CD8-positive, alpha-beta memory T cell (primary cell): ENCODE results near the gene GRM7. TPM values are rescaled to one million over a fixed set of nuclear protein-coding genes. Genes with fewer than 3 reads are reported as not detected.

ENCODE experiments used
- CTCF ChIA-PET: fragments of 350-600 bp; sonication (Branson Sonifier 250); formaldehyde crosslinking; loops from one replicate; lab custom pipeline; 2021; ENCODE audit warnings: antibody characterized with exemption; lab: Charles Lee
- POLR2A ChIA-PET: fragments of 350-600 bp; sonication (Branson Sonifier 250); formaldehyde crosslinking; loops from one replicate; lab custom pipeline; 2021; ENCODE audit warnings: antibody characterized with exemption; lab: Charles Lee
- DNase-seq, 5 donors: peaks; one replicate each; pipeline versions ENCODE4 v3.0.0 to v3.0.0-alpha.2; 2020 to 2022; ENCODE audit warnings: mixed read lengths in 1 of 5
- H3K27ac ChIP-seq: one replicate; pipeline ENCODE4 v1.7.0; 2013; ENCODE audit warnings: low read depth, mild to moderate bottlenecking, low read length, moderate library complexity
- H3K27me3 ChIP-seq: 2 replicates; pipeline ENCODE4 v1.7.0; 2013; ENCODE audit warnings: low read length, mild to moderate bottlenecking; ENCODE audit not compliant: insufficient read depth, poor library complexity, severe bottlenecking
- H3K36me3 ChIP-seq: 2 replicates; pipeline ENCODE4 v1.7.0; 2013; ENCODE audit warnings: mild to moderate bottlenecking, low read length, moderate library complexity; ENCODE audit not compliant: insufficient read depth
- H3K4me1 ChIP-seq: 2 replicates; pipeline ENCODE4 v1.7.0; 2013; ENCODE audit warnings: mild to moderate bottlenecking, low read length, moderate library complexity; ENCODE audit not compliant: insufficient read depth
- H3K4me3 ChIP-seq: 2 replicates; pipeline ENCODE4 v1.7.0; 2013; ENCODE audit warnings: mild to moderate bottlenecking, low read length
- H3K9me3 ChIP-seq: 2 replicates; pipeline ENCODE4 v1.7.0; 2013; ENCODE audit warnings: mild to moderate bottlenecking, low read length
- H3K27ac Mint-ChIP-seq, 8 donors: one replicate each; pipeline ENCODE4 v1.8.0; 2020 to 2021; ENCODE audit warnings: mixed read lengths in 8 of 8, mild to moderate bottlenecking in 6 of 8, inconsistent platforms in 3 of 8, moderate library complexity in 3 of 8
- H3K27me3 Mint-ChIP-seq, 2 donors: one replicate each; pipeline ENCODE4 v1.8.0; 2020 to 2021; ENCODE audit warnings: mixed read lengths in 2 of 2, mild to moderate bottlenecking in 1 of 2, moderate library complexity in 1 of 2
- H3K36me3 Mint-ChIP-seq, 3 donors: one replicate each; pipeline ENCODE4 v1.8.0; 2020 to 2021; ENCODE audit warnings: mixed read lengths in 3 of 3, inconsistent platforms in 1 of 3, mild to moderate bottlenecking in 1 of 3
- H3K4me1 Mint-ChIP-seq, 3 donors: one replicate each; pipeline ENCODE4 v1.8.0; 2020 to 2021; ENCODE audit warnings: mixed read lengths in 3 of 3, inconsistent platforms in 1 of 3, mild to moderate bottlenecking in 1 of 3
- H3K4me3 Mint-ChIP-seq, 7 donors: one replicate each; pipeline ENCODE4 v1.8.0; 2020 to 2021; ENCODE audit warnings: mixed read lengths in 7 of 7, mild to moderate bottlenecking in 6 of 7, moderate library complexity in 4 of 7, inconsistent platforms in 2 of 7
- H3K9me3 Mint-ChIP-seq, 5 donors: one replicate each; pipeline ENCODE4 v1.8.0; 2020 to 2022; ENCODE audit warnings: mixed read lengths in 5 of 5, mild to moderate bottlenecking in 3 of 5, moderate library complexity in 2 of 5, inconsistent platforms in 1 of 5
- polyA plus RNA-seq: library from polyadenylated mRNA; unstranded; fragments of 300-500 nt; fragmentation: Illumina TruSeq; gene quantifications from one replicate; pipeline ENCODE4 v1.2.3, GENCODE V29; 2021
- total RNA-seq, 2 experiments: library from RNA; stranded (reverse); gene quantifications; one replicate each; pipeline ENCODE4 v1.2.3, GENCODE V29; 2021

Gene GRM7
- total and polyA plus RNA-seq, 3 experiments from 2014 or later = not detected

DNA sequence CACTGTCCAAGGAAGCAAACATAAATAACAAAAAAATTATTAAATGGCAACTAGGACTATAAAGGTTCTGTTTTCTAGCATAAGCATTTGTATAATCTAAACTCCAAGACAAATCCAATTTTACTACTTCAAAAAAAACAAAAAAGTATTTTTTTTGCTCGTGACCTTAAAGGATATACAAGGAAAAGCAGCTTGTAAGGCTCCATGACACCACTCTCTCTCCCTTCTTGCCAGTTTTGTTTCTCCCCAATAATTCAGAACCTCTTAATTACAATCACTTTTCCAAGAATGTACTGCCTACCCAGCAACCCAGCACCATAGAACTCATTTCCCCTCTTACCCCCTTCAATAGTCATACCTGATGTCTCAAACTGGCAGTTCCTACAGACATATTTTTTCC lies 496.2 kb downstream of the GRM7 start:
- CTCF ChIA-PET = no interaction called here
- no peak overlapping the region for H3K27ac Mint-ChIP-seq

DNA sequence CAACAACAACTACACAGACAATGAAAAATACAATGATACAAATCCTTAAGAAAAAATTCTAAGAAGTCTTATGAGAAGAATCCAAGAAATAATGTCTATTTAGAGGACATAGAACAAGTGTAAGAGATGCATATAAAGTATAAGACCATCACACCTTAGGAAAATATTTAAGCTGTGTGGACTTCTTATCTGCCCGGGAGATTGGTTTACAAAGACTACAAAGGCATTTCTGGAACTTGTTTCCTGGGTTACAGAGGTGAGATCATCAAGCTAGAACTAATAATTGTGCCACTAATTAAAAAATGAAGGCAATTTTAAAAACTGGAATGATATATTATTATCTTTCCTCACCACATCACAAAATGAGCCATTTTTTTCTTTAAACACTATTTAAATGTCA lies 507.1 kb downstream of the GRM7 start:
- POLR2A ChIA-PET = no interaction called here
- Mint-ChIP-seq H3K27me3 (no peaks in the 10 kb centered on the region), H3K9me3 (peaks cover 0 to 18% (median 2%) of the 10 kb centered on the region in 5 donors), H3K36me3 (no peaks in the 10 kb centered on the region), H3K4me1 (no peaks in the 10 kb centered on the region), H3K4me3 (no peak overlapping the region), H3K27ac (no peak overlapping the region)
- H3K4me3 ChIP-seq = no peak overlapping the region
- no peaks in the 10 kb centered on the region for H3K9me3 ChIP-seq
- H3K4me1 ChIP-seq = no peaks in the 10 kb centered on the region
- no peak for DNase-seq
- H3K36me3 ChIP-seq = no peaks in the 10 kb centered on the region
- no peaks in the 10 kb centered on the region for H3K27me3 ChIP-seq
- no peak overlapping the region for H3K27ac ChIP-seq
- CTCF ChIA-PET = no interaction called here

More for the DNA sequence above, 496.2 kb downstream of the GRM7 start:
- Histone ChIP-seq H3K27me3 (no peaks in the 10 kb centered on the region), H3K9me3 (no peaks in the 10 kb centered on the region), H3K36me3 (no peaks in the 10 kb centered on the region), H3K4me3 (no peak overlapping the region), H3K4me1 (no peaks in the 10 kb centered on the region), H3K27ac (no peak overlapping the region)
- no peaks in the 10 kb centered on the region for H3K36me3 Mint-ChIP-seq
- H3K27me3 Mint-ChIP-seq = no peaks in the 10 kb centered on the region
- POLR2A ChIA-PET = no interaction called here
- peaks cover 0 to 9% (median 2%) of the 10 kb centered on the region in 5 donors for H3K9me3 Mint-ChIP-seq
- no peak overlapping the region for H3K4me3 Mint-ChIP-seq
- DNase-seq = no peak
- H3K4me1 Mint-ChIP-seq = no peaks in the 10 kb centered on the region

DNA sequence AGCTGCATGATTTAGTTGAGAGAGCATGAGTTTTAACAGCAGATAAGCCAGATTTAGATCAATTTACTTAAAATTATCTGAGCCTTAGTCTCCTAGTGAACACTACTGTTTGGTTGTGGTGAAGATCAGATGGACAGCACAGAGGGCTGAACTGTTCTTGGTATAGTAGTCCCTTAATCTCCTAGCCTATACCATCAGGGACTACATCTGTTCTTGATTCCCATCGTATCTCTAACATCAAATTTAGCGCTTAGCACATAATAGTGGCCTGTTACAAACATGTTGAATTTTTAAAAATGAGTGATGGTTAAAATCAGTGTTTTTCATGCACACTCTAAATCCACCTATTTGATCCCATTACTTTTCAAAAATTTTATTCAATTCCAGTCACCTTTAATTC lies 507.7 kb downstream of the GRM7 start:
- H3K27me3 Mint-ChIP-seq = no peaks in the 10 kb centered on the region
- no peaks in the 10 kb centered on the region for H3K9me3 ChIP-seq
- no peaks in the 10 kb centered on the region for H3K36me3 Mint-ChIP-seq
- POLR2A ChIA-PET = no interaction called here
- CTCF ChIA-PET = no interaction called here
- no peak overlapping the region for H3K4me3 Mint-ChIP-seq
- no peak for DNase-seq
- H3K27ac ChIP-seq = no peak overlapping the region
- H3K4me1 Mint-ChIP-seq = no peaks in the 10 kb centered on the region
- no peak overlapping the region for H3K27ac Mint-ChIP-seq
- no peak overlapping the region for H3K4me3 ChIP-seq
- H3K36me3 ChIP-seq = no peaks in the 10 kb centered on the region
- H3K4me1 ChIP-seq = no peaks in the 10 kb centered on the region
- H3K27me3 ChIP-seq = no peaks in the 10 kb centered on the region
- peaks cover 0 to 15% (median 2%) of the 10 kb centered on the region in 5 donors for H3K9me3 Mint-ChIP-seq

DNA sequence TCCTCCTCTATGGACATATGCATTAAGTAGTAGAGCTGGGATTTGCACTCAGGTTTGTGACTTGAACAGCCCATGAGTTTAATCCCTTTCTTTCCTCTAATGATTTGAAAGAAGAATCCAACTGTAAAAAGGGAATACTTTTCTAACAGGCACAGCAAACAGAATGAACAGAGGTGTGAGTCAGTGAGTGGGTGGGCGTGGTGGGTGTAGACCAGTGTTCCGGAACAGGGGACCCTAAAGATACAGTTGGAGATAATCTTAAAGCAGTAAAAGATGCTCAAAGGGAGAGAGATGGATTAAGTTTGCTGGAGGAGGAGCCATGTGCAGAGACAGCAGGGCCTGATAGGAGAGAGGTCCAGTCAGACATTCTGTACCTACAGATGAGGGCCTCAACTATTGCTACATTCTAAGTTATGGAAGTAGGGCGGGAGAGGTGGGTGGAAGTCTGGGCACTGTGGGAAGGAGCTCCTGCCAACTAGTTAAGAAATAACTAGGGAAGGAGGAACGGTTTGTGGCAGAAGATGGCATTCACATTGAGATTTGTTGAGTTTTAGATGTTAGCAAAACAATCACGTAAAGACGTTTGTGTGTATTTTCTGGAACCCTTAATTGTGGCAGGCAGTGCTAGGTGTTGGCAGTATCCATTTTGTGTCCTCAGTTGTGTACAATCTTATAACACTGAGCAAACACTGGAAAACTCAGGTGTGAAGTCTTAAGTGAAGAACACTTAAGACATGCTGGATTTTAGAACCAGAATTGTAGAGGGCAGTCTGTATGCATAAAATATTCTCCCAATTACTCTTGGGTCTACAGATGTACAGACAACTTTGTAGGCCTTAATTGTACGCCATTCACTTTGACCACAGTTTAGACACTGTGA lies 511.0 kb downstream of the GRM7 start:
- H3K4me3 Mint-ChIP-seq = no peak overlapping the region
- no peak overlapping the region for H3K27ac Mint-ChIP-seq
- Histone ChIP-seq H3K36me3 (no peaks in the 10 kb centered on the region), H3K9me3 (no peaks in the 10 kb centered on the region), H3K27me3 (no peaks in the 10 kb centered on the region), H3K27ac (no peak overlapping the region), H3K4me1 (no peaks in the 10 kb centered on the region), H3K4me3 (no peak overlapping the region)
- H3K27me3 Mint-ChIP-seq = no peaks in the 10 kb centered on the region
- H3K9me3 Mint-ChIP-seq = peaks cover 0 to 16% (median 4%) of the 10 kb centered on the region in 5 donors
- H3K4me1 Mint-ChIP-seq = no peaks in the 10 kb centered on the region
- POLR2A ChIA-PET = no interaction called here
- no peak for DNase-seq
- CTCF ChIA-PET = no interaction called here
- H3K36me3 Mint-ChIP-seq = peaks cover 0 to 3% (median 0%) of the 10 kb centered on the region in 3 donors

- Histone ChIP-seq H3K36me3 (no peaks in the 10 kb centered on the region), H3K9me3 (no peaks in the 10 kb centered on the region), H3K27me3 (no peaks in the 10 kb centered on the region), H3K4me3 (no peak overlapping the region), H3K27ac (no peak overlapping the region), H3K4me1 (no peaks in the 10 kb centered on the region)
- POLR2A ChIA-PET = no interaction called here
- no peak for DNase-seq
- H3K4me3 Mint-ChIP-seq = no peak overlapping the region
- no peaks in the 10 kb centered on the region for H3K27me3 Mint-ChIP-seq
- peaks cover 0 to 3% (median 0%) of the 10 kb centered on the region in 3 donors for H3K36me3 Mint-ChIP-seq
- H3K27ac Mint-ChIP-seq = no peak overlapping the region
- peaks cover 3 to 14% (median 4%) of the 10 kb centered on the region in 5 donors for H3K9me3 Mint-ChIP-seq
- H3K4me1 Mint-ChIP-seq = no peaks in the 10 kb centered on the region
- CTCF ChIA-PET = no interaction called here
Observed at GRCh38 chr3:7377103-7377502, 516.2 kb downstream of the GRM7 start.

- Mint-ChIP-seq H3K27me3 (no peaks in the 10 kb centered on the region), H3K27ac (no peak overlapping the region), H3K9me3 (peaks cover 0 to 25% (median 4%) of the 10 kb centered on the region in 5 donors), H3K36me3 (no peaks in the 10 kb centered on the region), H3K4me3 (no peak overlapping the region), H3K4me1 (no peaks in the 10 kb centered on the region)
- Histone ChIP-seq H3K36me3 (no peaks in the 10 kb centered on the region), H3K27ac (no peak overlapping the region), H3K9me3 (no peaks in the 10 kb centered on the region), H3K4me3 (no peak overlapping the region), H3K27me3 (no peaks in the 10 kb centered on the region), H3K4me1 (no peaks in the 10 kb centered on the region)
- CTCF ChIA-PET = no interaction called here
- DNase-seq = no peak
- POLR2A ChIA-PET = no interaction called here
Observed at GRCh38 chr3:7381741-7382140, 520.8 kb downstream of the GRM7 start.

DNA sequence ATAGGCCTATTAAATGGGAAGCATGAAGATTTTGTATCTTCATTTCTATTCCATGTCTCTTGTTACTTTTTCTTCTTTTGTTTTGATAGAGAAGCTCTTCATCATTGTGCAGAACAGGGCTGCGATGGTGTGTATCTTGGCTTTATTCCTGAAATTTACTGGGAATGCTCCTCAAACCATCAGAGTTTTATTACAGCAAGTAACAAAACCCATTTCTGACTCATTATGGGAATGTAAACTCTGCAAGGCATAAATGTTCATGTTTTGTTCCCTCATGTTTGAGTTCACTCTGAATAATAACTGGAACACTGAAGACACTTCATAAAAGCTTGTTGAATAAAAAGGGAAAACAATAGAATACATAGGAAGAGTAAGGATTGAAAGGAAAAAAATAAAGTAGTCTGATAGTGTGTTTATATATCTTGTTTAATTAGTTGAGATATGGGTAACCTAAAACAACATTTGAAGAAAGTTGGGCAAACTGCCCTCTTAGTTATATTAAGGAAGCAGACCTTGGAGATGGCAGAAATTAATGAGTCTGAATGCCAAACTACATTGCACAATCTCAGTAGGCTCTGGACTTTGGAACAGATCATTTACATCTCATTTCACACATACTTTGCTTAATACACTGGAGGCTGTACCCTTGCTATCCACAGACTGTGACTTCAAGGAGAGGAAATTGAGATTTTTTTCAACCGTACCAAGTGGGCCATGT lies 521.5 kb downstream of the GRM7 start:
- no peaks in the 10 kb centered on the region for H3K27me3 Mint-ChIP-seq
- no peak for DNase-seq
- peaks cover 0 to 33% (median 4%) of the 10 kb centered on the region in 5 donors for H3K9me3 Mint-ChIP-seq
- no peaks in the 10 kb centered on the region for H3K36me3 ChIP-seq
- no peaks in the 10 kb centered on the region for H3K4me1 ChIP-seq
- H3K4me3 Mint-ChIP-seq = no peak overlapping the region
- no peaks in the 10 kb centered on the region for H3K9me3 ChIP-seq
- H3K27me3 ChIP-seq = no peaks in the 10 kb centered on the region
- H3K27ac Mint-ChIP-seq = no peak overlapping the region
- CTCF ChIA-PET = no interaction called here
- POLR2A ChIA-PET = no interaction called here
- H3K36me3 Mint-ChIP-seq = no peaks in the 10 kb centered on the region
- no peak overlapping the region for H3K4me3 ChIP-seq
- no peaks in the 10 kb centered on the region for H3K4me1 Mint-ChIP-seq
- H3K27ac ChIP-seq = no peak overlapping the region

DNA sequence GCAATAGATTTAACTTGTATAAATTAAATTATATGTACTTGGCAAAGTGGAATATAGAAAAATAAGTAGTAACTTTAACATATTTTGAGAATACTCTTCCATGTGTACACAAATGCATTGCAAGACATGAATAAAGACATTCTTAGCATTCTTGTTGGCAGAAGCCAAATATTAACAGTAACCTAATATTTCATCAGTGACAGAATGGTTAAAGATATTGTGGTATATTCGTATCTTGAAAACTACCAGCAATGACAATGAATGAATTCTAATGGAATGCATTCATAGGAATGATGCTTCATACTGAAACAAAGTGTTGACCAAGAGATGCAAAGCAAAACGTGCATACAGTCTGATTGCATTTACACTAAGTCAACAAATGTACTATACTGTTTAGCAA lies 524.7 kb downstream of the GRM7 start:
- Histone ChIP-seq H3K9me3 (no peaks in the 10 kb centered on the region), H3K27me3 (no peaks in the 10 kb centered on the region), H3K4me3 (no peak overlapping the region), H3K27ac (no peak overlapping the region), H3K36me3 (no peaks in the 10 kb centered on the region), H3K4me1 (no peaks in the 10 kb centered on the region)
- Mint-ChIP-seq H3K27ac (no peak overlapping the region), H3K9me3 (peaks cover 0 to 40% (median 4%) of the 10 kb centered on the region in 5 donors), H3K27me3 (peaks cover 0 to 2% of the 10 kb centered on the region in 2 donors), H3K36me3 (no peaks in the 10 kb centered on the region), H3K4me1 (no peaks in the 10 kb centered on the region), H3K4me3 (no peak overlapping the region)
- POLR2A ChIA-PET = no interaction called here
- DNase-seq = no peak
- CTCF ChIA-PET = no interaction called here
